SK-N-SH (cell line): ENCODE results near the gene CHAF1A. TPM values are rescaled to one million over a fixed set of nuclear protein-coding genes. Genes with fewer than 3 reads are reported as not detected.
A peak's percentile ranks its signal among the peaks of the same experiment; 100 is the strongest.

ENCODE experiments used
- CTCF ChIA-PET: fragments of 300-600, 350-600 bp; formaldehyde crosslinking; extraction: SDS; loops from one replicate; lab custom pipeline; 2021; lab: Yijun Ruan, JAX
- POLR2A ChIA-PET: fragments of 350-600 bp; sonication (Branson Sonifier 250); formaldehyde crosslinking; extraction: SDS; loops from one replicate; lab custom pipeline; 2020; ENCODE audit warnings: antibody characterized with exemption, inconsistent platforms; lab: Yijun Ruan, JAX
- DNase-seq: peaks from one replicate; pipeline ENCODE4 v3.0.0; 2012
- H2AFZ ChIP-seq: fragments of 200-600 bp; sonication (generic); 2 replicates; pipeline ENCODE4 v1.8.1; 2016; ENCODE audit warnings: antibody characterized with exemption, mild to moderate bottlenecking, low read depth
- H3F3A ChIP-seq: fragments of 200-600 bp; sonication (generic); replicated peaks from 2 replicates; pipeline ENCODE3; 2016; ENCODE audit warnings: antibody characterized with exemption, mild to moderate bottlenecking; ENCODE audit not compliant: insufficient read depth
- H3K27ac ChIP-seq, 2 experiments: fragments of 200-500 bp in 1 of 2; fragments of 200-600 bp in 1 of 2; sonication (Bioruptor generic) in 1 of 2; sonication (generic), shearing (Covaris generic) in 1 of 2; 2 replicates each; pipeline versions ENCODE4 v1.5.1 to v1.6.1; 2014 to 2016; ENCODE audit warnings: low read depth in 2 of 2, inconsistent platforms in 1 of 2, low read length in 1 of 2, mild to moderate bottlenecking in 1 of 2, mixed read lengths in 1 of 2
- H3K27me3 ChIP-seq: fragments of 200-600 bp; sonication (generic), shearing (Covaris generic); 2 replicates; pipeline ENCODE4 v1.6.1; 2016; ENCODE audit warnings: mixed run types; ENCODE audit not compliant: insufficient read depth
- H3K36me3 ChIP-seq, 2 experiments: fragments of 200-500 bp in 1 of 2; fragments of 200-600 bp in 1 of 2; sonication (Bioruptor generic) in 1 of 2; sonication (generic) in 1 of 2; replicated peaks in 1 of 2; 2 replicates each; pipeline versions ENCODE3 to v1.5.1; 2014 to 2016; ENCODE audit warnings: low read length in 1 of 2, mild to moderate bottlenecking in 1 of 2; ENCODE audit not compliant: insufficient read depth in 2 of 2, control insufficient read depth in 1 of 2
- H3K4me1 ChIP-seq, 2 experiments: fragments of 200-500 bp in 1 of 2; fragments of 200-600 bp in 1 of 2; sonication (Bioruptor generic) in 1 of 2; sonication (generic), shearing (Covaris generic) in 1 of 2; 2 replicates each; pipeline versions ENCODE4 v1.5.1 to v1.6.1; 2014 to 2016; ENCODE audit warnings: low read depth in 1 of 2, low read length in 1 of 2, mixed run types in 1 of 2; ENCODE audit not compliant: insufficient read depth in 2 of 2, control insufficient read depth in 1 of 2
- H3K4me2 ChIP-seq: fragments of 200-600 bp; sonication (generic), shearing (Covaris generic); 2 replicates; pipeline ENCODE4 v1.6.1; 2017; ENCODE audit warnings: mixed run types
- H3K4me3 ChIP-seq, 2 experiments: fragments of 200-500 bp in 1 of 2; fragments of 200-600 bp in 1 of 2; sonication (Bioruptor generic) in 1 of 2; sonication (generic), shearing (Covaris generic) in 1 of 2; 2 replicates each; pipeline versions ENCODE4 v1.5.1 to v1.8.1; 2014 to 2016; ENCODE audit warnings: low read depth in 2 of 2, inconsistent platforms in 1 of 2, low read length in 1 of 2, mild to moderate bottlenecking in 1 of 2, mixed read lengths in 1 of 2, moderate library complexity in 1 of 2
- H3K79me2 ChIP-seq: fragments of 200-600 bp; sonication (generic); 2 replicates; pipeline ENCODE4 v1.8.1; 2017; ENCODE audit warnings: mild to moderate bottlenecking; ENCODE audit not compliant: insufficient read depth
- H3K9ac ChIP-seq: fragments of 200-600 bp; sonication (generic); 2 replicates; pipeline ENCODE4 v1.6.1; 2017; ENCODE audit warnings: mixed run types
- H3K9me2 ChIP-seq: fragments of 200-600 bp; sonication (generic); 2 replicates; pipeline ENCODE4 v1.6.1; 2017; ENCODE audit warnings: mixed run types
- H3K9me3 ChIP-seq: fragments of 200-600 bp; sonication (generic); 2 replicates; pipeline ENCODE4 v1.6.1; 2017; ENCODE audit warnings: mixed run types, mild to moderate bottlenecking, moderate library complexity
- H4K20me1 ChIP-seq: fragments of 200-600 bp; sonication (generic); 2 replicates; pipeline ENCODE4 v1.6.1; 2017; ENCODE audit warnings: mild to moderate bottlenecking, mixed run types; ENCODE audit not compliant: insufficient read depth
- CTCF ChIP-seq: fragments of 200-600 bp; sonication (generic); IDR thresholded peaks from 2 replicates; pipeline ENCODE4 v1.6.1; 2017; ENCODE audit warnings: antibody characterized with exemption, mild to moderate bottlenecking, moderate library complexity
- EP300 ChIP-seq, 2 experiments: IDR thresholded peaks; 2 replicates each; pipeline versions ENCODE4 v1.4.0 to v1.6.1; 2012; ENCODE audit warnings: borderline replicate concordance in 1 of 2, low read depth in 1 of 2, low read length in 1 of 2
- EZH2phosphoT487 ChIP-seq: fragments of 200-600 bp; sonication (generic); IDR thresholded peaks from 2 replicates; pipeline ENCODE4 v1.6.1; 2017; ENCODE audit warnings: low read depth, mixed run types, mild to moderate bottlenecking, antibody characterized with exemption, moderate library complexity, borderline replicate concordance
- FOXJ3 ChIP-seq: sonication (generic); formaldehyde crosslinking; IDR thresholded peaks from 2 replicates; pipeline ENCODE4 v1.5.1; 2020; ENCODE audit warnings: mild to moderate bottlenecking, missing genetic modification reagents
- GABPA ChIP-seq: IDR thresholded peaks from 2 replicates; pipeline ENCODE4 v1.4.0; 2012; ENCODE audit warnings: low read depth, mild to moderate bottlenecking
- GATA2 ChIP-seq: sonication (generic); formaldehyde crosslinking; IDR thresholded peaks from 2 replicates; pipeline ENCODE4 v1.5.0; 2020; ENCODE audit warnings: mild to moderate bottlenecking, missing genetic modification reagents
- IRF3 ChIP-seq: fragments of 150-350 bp; IDR thresholded peaks from 2 replicates; pipeline ENCODE4 v1.6.1; 2016; ENCODE audit warnings: mild to moderate bottlenecking, low read depth, low read length
- MAX ChIP-seq: IDR thresholded peaks from 2 replicates; pipeline ENCODE4 v1.4.0; 2012; ENCODE audit warnings: low read depth
- NRF1 ChIP-seq: IDR thresholded peaks from 2 replicates; pipeline ENCODE4 v1.6.1; 2012; ENCODE audit warnings: low read depth, mild to moderate bottlenecking, low read length
- PBX3 ChIP-seq: IDR thresholded peaks from 2 replicates; pipeline ENCODE4; 2012
- TAF1 ChIP-seq: IDR thresholded peaks from 2 replicates; pipeline ENCODE4 v1.6.1; 2012; ENCODE audit warnings: low read depth, mild to moderate bottlenecking, low read length, moderate library complexity, borderline replicate concordance
- TCF12 ChIP-seq: IDR thresholded peaks from 2 replicates; pipeline ENCODE4 v1.4.0; 2012
- TEAD4 ChIP-seq: IDR thresholded peaks from 2 replicates; pipeline ENCODE4 v1.4.0; 2012; ENCODE audit warnings: mild to moderate bottlenecking, borderline replicate concordance; ENCODE audit not compliant: insufficient read depth
- USF1 ChIP-seq: IDR thresholded peaks from 2 replicates; pipeline ENCODE4 v1.4.0; 2012; ENCODE audit warnings: low read depth, borderline replicate concordance
- WGBS: methylation state at CpG from one replicate; pipeline ENCODE4 v1.1.6; 2017; ENCODE audit warnings: low lambda C conversion rate; 5-methylcytosine and 5-hydroxymethylcytosine counted together
- polyA plus RNA-seq, 3 experiments: library from polyadenylated mRNA; depleted of rRNA; stranded (reverse); fragments of >200 nt; gene quantifications; 2 replicates each; pipeline ENCODE4 v1.2.3, GENCODE V29; 2012

CHAF1A gene
- polyA plus RNA-seq, 1 of the 3 experiments (the other 2 are of a cell fraction): 18.0 TPM

GRCh38 chr19:4372165-4373012 lies 30.1 kb upstream of the CHAF1A start:
- Histone ChIP-seq H2AFZ (no peak overlapping the region), H3K36me3 (no peaks in the 10 kb centered on the region), H3K9me2 (no peaks in the 10 kb centered on the region), H4K20me1 (peaks cover 22% of the 10 kb centered on the region; the same call in 1 of the 2 replicates), H3K4me1 (peaks cover 40 to 73% of the 10 kb centered on the region in 2 experiments), H3K9ac (no peak overlapping the region), H3K9me3 (no peaks in the 10 kb centered on the region), H3K79me2 (peaks cover 100% of the 10 kb centered on the region), H3K27ac (peak overlapping the region in 1 of 2 experiments; percentile 92; a peak in 2 of 4 replicates), H3K27me3 (no peaks in the 10 kb centered on the region), H3K4me2 (no peak overlapping the region), H3F3A (peaks cover 12% of the 10 kb centered on the region), H3K4me3 (no peak overlapping the region)
- DNase-seq: no peak
- ChIA-PET POLR2A (interaction anchor here (0.6 kb wide), 1 partner anchor 81 kb away, joined by 3 read pairs; no protein-coding TSS in a partner anchor), CTCF (interaction anchor here (0.9 to 1.3 kb wide), 4 partner anchors 9 to 105 kb away, joined by 3 to 4 read pairs (median 4); partner anchors contain the start of genes MPND and SH3GL1)
- WGBS: 95% methylated on average over 14 of the region's 22 CpGs
- TF ChIP-seq GATA2 (no peak), EP300 (IDR thresholded peaks at IDR 0.05; ENCODE audit: borderline replicate concordance in 1 of 2, low read depth in 1 of 2, low read length in 1 of 2) (no peak), NRF1 (no peak), TEAD4 (no peak), USF1 (no peak), MAX (no peak), CTCF (no peak)

GRCh38 chr19:4373013-4373367 lies 29.4 kb upstream of the CHAF1A start:
- peaks cover 12% of the 10 kb centered on the region for H3F3A ChIP-seq
- no peak overlapping the region for H3K9ac ChIP-seq
- TF ChIP-seq TCF12 (no peak), FOXJ3 (CRISPR knock-in tag) (no peak), NRF1 (no peak), EZH2phosphoT487 (no peak), IRF3 (no peak), TEAD4 (no peak), TAF1 (no peak), PBX3 (no peak), CTCF (no peak), GABPA (no peak)
- TF ChIP-seq, all 33 proteins: peak for 0
- H4K20me1 ChIP-seq: peaks cover 26% of the 10 kb centered on the region; the same call in 1 of the 2 replicates
- H3K4me3 ChIP-seq: no peak overlapping the region
- no peaks in the 10 kb centered on the region for H3K27me3 ChIP-seq
- CTCF ChIA-PET: interaction anchor here (0.9 kb wide), 1 partner anchor 27 kb away, joined by 4 read pairs; the partner anchor contains the start of gene SH3GL1
- H3K36me3 ChIP-seq: no peaks in the 10 kb centered on the region
- POLR2A ChIA-PET: interaction anchor here (0.6 kb wide), 1 partner anchor 81 kb away, joined by 3 read pairs; no protein-coding TSS in a partner anchor
- no peak for DNase-seq
- H3K27ac ChIP-seq: peak overlapping the region in 1 of 2 experiments; percentile 92; a peak in 2 of 4 replicates
- peaks cover 100% of the 10 kb centered on the region for H3K79me2 ChIP-seq
- 93% methylated on average over 8 of the region's 8 CpGs for WGBS
- no peaks in the 10 kb centered on the region for H3K9me3 ChIP-seq
- no peaks in the 10 kb centered on the region for H3K9me2 ChIP-seq
- H2AFZ ChIP-seq: no peak overlapping the region
- H3K4me2 ChIP-seq: no peak overlapping the region
- H3K4me1 ChIP-seq: peaks cover 39 to 68% of the 10 kb centered on the region in 2 experiments
